ES-I3 (cell line): ENCODE measurements around the gene TUBA3E.
"Not testable (repeated sequence)": the region's sequence is repeated elsewhere in the genome, so short reads cannot be mapped to it uniquely, and the experiment has no call there.

ENCODE experiments used
- H3K36me3 ChIP-seq: 2 replicates; pipeline ENCODE4 v1.6.1; 2013; ENCODE audit warnings: mild to moderate bottlenecking, low read length, control low read depth, moderate library complexity; ENCODE audit not compliant: insufficient read depth
- H3K4me1 ChIP-seq: 2 replicates; pipeline ENCODE4 v1.6.1; 2013; ENCODE audit warnings: mild to moderate bottlenecking, control low read depth, low read length; ENCODE audit not compliant: insufficient read depth
- H3K9ac ChIP-seq: 2 replicates; pipeline ENCODE4 v1.6.1; 2013; ENCODE audit warnings: low read depth, mild to moderate bottlenecking, low read length, moderate library complexity
- H3K9me3 ChIP-seq: 2 replicates; pipeline ENCODE4 v1.6.1; 2013; ENCODE audit warnings: mild to moderate bottlenecking, low read length, moderate library complexity; ENCODE audit not compliant: control insufficient read depth, insufficient read depth

Gene TUBA3E

GRCh38 chr2:130198343-130198742, at the start of gene TUBA3E:
Gene TUBA3E, minus strand, starts transcription at chr2:130198439. Its CDS starts 79 bp downstream, at chr2:130198360.
- Histone ChIP-seq H3K9ac (no peak within 1 kb of the TSS), H3K36me3 (no peaks in the 10 kb centered on the region), H3K4me1 (no peaks in the 10 kb centered on the region), H3K9me3 (no peaks in the 10 kb centered on the region)

DNA sequence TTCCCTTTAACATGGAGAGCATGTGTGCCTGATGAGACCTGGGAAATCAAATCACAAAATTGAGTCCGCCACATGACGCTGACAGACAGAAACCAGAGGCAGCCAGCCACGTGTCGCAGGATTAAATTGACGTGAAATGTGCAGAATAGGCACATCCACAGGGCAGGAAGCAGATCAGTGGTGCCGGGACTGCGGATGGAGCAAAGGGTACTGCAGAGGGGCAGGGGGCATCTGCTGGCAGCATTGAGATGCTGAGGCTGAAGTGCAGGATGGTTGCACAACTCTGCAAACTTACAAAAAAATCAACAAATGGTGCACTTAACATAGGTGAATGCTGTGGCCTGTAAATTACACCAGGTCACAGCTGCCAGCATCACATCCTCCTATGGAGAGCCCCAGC, 48.2 kb upstream of the TUBA3E start:
- H3K9me3 ChIP-seq, result no peaks in the 10 kb centered on the region
- H3K9ac ChIP-seq, result no peak overlapping the region
- H3K36me3 ChIP-seq, result no peaks in the 10 kb centered on the region
- no peaks in the 10 kb centered on the region for H3K4me1 ChIP-seq

DNA sequence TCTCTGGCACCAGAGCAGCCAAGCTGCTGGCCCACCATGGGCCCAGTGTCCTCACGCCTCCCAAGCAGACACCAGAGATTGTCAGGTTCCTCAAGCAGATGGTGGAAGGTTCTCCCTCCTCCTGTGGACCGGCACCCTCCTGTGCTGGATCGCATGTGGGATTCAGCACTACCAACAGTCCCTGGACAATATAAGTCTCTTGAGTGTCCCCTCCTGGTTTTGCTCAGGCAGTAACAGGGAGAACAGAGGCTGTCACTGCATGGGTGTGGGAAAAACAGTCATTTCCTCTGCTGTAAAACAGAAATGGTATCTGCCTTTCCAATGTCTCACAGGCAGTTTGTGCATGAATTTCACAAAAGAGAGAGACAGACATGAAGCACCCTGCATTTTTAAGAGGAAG, 47.7 kb upstream of the TUBA3E start:
- H3K9ac ChIP-seq, result no peak overlapping the region
- H3K4me1 ChIP-seq, result no peaks in the 10 kb centered on the region
- no peaks in the 10 kb centered on the region for H3K36me3 ChIP-seq
- H3K9me3 ChIP-seq, result no peaks in the 10 kb centered on the region

GRCh38 chr2:130243359-130243758, 45.1 kb upstream of the TUBA3E start:
- Histone ChIP-seq H3K4me1 (no peaks in the 10 kb centered on the region), H3K36me3 (no peaks in the 10 kb centered on the region), H3K9ac (no peak overlapping the region), H3K9me3 (no peaks in the 10 kb centered on the region)

DNA sequence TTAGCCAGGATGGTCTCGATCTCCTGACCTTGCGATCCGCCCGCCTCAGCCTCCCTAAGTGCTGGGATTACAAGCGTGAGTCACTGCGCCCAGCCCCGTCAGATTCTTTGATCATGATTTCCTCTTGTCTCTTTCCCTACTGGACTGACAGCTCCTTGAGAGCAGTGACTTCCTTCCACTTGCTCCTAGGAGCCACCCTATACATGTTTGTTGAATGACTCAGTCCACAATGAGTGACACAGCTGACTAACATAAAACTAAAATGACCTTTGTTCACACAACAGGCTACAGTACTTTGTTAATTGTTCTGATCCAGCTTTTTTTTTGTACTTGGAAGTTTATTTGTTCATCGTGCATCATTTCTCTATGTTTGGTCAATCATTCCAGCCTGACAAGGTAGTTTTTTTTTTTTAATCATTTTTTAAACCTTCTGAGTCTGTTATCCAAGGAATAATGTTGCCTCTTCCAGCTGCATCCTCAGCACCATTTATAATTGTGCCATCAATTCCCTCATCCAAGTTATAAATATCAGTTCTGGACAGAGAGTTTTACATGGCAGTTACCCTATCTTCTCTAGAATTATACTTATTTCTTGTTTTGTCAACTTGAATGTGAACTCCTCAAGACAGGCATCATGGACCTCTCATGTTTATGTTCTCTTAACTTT, 42.9 kb upstream of the TUBA3E start:
- Histone ChIP-seq H3K36me3 (no peaks in the 10 kb centered on the region), H3K4me1 (no peaks in the 10 kb centered on the region), H3K9ac (no peak overlapping the region), H3K9me3 (no peaks in the 10 kb centered on the region)

DNA sequence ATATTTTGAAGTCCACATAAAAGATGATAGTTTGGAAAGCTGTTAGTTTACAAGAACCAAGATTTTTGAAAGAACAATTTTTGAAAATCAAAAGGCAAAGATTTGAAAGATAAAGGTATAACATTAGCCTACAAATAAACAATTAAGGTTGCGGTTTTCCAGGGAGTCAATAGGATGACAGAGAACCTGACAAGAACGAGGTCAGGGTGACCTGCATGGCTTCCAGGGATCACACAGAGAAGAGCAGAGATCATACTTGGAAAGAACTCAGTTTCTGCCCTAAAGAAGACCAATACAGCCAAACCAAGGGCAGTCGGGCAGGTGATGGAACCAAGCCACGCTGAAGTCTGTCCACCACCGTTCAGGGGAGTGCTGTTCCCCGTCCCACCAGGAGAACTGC, 41.3 kb upstream of the TUBA3E start:
- H3K9me3 ChIP-seq, H3K4me1 ChIP-seq, H3K36me3 ChIP-seq, H3K9ac ChIP-seq: not testable (repeated sequence)

- not testable (repeated sequence) for H3K9me3 ChIP-seq, H3K9ac ChIP-seq, H3K4me1 ChIP-seq, H3K36me3 ChIP-seq
Measured at GRCh38 chr2:130233066-130233465, 34.8 kb upstream of the TUBA3E start.

DNA sequence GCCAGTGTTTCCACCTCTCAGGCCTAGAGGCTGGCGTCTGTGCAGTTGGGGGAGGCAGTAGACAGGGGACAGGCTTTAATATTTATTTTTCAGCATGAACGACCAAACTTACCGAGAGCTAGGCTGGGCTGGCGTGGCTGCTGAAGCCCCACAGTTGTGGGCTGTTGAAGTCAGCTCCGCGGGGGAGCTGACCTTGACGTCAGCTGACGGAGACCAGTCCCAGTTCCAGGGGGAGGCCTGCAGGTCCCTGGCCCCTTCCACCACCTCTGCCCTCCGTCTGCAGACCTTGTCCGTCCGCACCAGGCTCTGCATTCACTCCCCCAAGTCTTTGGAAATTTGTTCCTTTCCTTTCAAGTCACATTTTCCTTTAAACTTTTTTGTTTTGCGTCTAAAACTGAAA, 33.4 kb upstream of the TUBA3E start:
- H3K36me3 ChIP-seq, result no peaks in the 10 kb centered on the region
- no peaks in the 10 kb centered on the region for H3K9me3 ChIP-seq
- H3K4me1 ChIP-seq, result no peaks in the 10 kb centered on the region
- no peak overlapping the region for H3K9ac ChIP-seq

DNA sequence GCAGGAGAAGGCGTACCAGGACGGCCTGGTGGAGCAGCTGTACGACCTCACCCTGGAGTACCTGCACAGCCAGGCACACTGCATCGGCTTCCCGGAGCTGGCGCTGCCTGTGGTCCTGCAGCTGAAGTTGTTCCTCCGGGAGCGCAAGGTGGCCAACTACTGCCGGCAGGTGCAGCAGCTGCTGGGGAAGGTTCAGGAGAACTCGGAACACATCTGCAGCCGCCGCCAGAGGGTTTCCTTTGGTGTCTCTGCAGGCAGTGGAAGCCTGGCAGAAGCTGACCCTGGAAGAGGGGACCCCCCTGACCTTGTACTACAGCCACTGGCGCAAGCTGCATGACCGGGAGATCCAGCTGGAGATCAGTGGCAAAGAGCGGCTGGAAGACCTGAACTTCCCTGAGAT, 32.7 kb upstream of the TUBA3E start:
- not testable (repeated sequence) for H3K9ac ChIP-seq, H3K9me3 ChIP-seq, H3K36me3 ChIP-seq, H3K4me1 ChIP-seq

GRCh38 chr2:130230376-130230775, 32.1 kb upstream of the TUBA3E start:
- not testable (repeated sequence) for H3K4me1 ChIP-seq, H3K9ac ChIP-seq, H3K9me3 ChIP-seq, H3K36me3 ChIP-seq

- H3K4me1 ChIP-seq, H3K9me3 ChIP-seq, H3K9ac ChIP-seq, H3K36me3 ChIP-seq: not testable (repeated sequence)
Measured at GRCh38 chr2:130229161-130229510, 30.9 kb upstream of the TUBA3E start.

DNA sequence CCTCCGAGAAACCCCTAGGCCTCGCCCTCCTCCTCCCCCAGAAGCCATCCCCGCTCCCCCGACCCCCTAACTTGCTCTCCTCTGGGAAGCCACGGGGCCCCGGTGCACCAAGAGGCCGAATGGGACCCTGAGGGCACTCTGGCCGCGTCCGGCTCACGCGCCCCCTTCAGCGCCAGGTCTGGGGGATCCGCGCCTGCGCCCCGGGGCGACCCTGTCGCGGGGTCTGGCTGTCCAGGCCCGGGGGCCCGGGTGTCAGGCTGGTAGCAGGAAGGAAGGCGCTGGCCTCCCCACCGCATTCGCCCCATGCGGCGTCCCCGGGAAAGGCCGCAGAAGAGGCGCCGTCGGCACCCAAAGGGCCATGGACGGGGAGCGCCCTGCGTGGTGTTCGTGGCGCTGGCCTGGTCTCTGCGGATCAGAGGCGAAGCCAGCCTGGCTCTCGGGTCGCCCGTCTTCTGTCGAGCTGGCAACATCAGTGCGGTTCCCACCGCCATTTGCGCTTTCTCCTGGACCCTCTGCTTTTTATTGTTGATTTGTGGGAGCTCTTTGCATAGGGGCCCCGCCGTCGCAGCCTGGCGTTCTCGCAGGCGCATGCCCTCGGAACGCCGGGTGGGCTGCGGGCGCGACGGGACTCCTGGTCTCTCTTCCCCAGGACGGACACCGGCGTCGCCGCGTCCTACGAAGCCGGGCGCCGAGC, 30.4 kb upstream of the TUBA3E start:
- H3K4me1 ChIP-seq, H3K36me3 ChIP-seq, H3K9ac ChIP-seq, H3K9me3 ChIP-seq: not testable (repeated sequence)

- H3K4me1 ChIP-seq, H3K9ac ChIP-seq, H3K36me3 ChIP-seq, H3K9me3 ChIP-seq: not testable (repeated sequence)
Measured at GRCh38 chr2:130228005-130228404, 29.8 kb upstream of the TUBA3E start.

- not testable (repeated sequence) for H3K9ac ChIP-seq, H3K9me3 ChIP-seq, H3K4me1 ChIP-seq, H3K36me3 ChIP-seq
Measured at GRCh38 chr2:130222523-130222922, 24.3 kb upstream of the TUBA3E start.

GRCh38 chr2:130220505-130220904, 22.3 kb upstream of the TUBA3E start:
- H3K9ac ChIP-seq, H3K36me3 ChIP-seq, H3K9me3 ChIP-seq, H3K4me1 ChIP-seq: not testable (repeated sequence)

- not testable (repeated sequence) for H3K36me3 ChIP-seq, H3K9me3 ChIP-seq, H3K9ac ChIP-seq, H3K4me1 ChIP-seq
Measured at GRCh38 chr2:130219147-130219546, 20.9 kb upstream of the TUBA3E start.
